Glomerular visceral epithelial cell (primary cell): ENCODE results near the gene IGFL1.
"Not testable (repeated sequence)": the region's sequence is repeated elsewhere in the genome, so short reads cannot be mapped to it uniquely, and the experiment has no call there.

Experiments used
- DNase-seq: peaks from one replicate; pipeline ENCODE4 v3.0.0-alpha.2; 2016; ENCODE audit errors: extremely low spot score

Gene IGFL1

GRCh38 chr19:46229442-46229841 lies at the start of gene IGFL1:
TSS of gene IGFL1 (plus strand) at chr19:46229742. CDS start at chr19:46229775, 33 bp downstream.
- no peak for DNase-seq

GRCh38 chr19:46180701-46181387 lies 48.7 kb upstream of the IGFL1 start:
- DNase-seq: peak; percentile 73

DNA sequence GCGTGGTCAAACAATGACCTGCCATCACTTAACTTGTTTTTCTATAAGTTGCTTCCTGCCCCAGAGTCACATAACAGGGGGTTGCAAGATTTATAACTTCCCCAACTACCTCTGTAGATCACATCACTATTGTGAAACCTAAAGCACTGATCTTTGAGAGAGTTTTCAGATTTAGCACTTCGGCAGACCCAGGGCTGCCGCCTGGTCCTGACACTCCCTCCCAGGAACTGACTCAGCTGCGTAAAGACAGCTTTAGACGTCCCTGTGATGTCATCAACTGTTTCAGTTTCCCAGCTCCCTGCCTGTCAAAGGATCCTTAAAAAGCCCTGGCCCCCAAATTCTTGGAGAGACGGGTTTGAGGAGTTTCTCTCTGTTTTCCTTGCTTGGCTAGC lies 48.2 kb upstream of the IGFL1 start:
- DNase-seq: peak; percentile 46

DNA sequence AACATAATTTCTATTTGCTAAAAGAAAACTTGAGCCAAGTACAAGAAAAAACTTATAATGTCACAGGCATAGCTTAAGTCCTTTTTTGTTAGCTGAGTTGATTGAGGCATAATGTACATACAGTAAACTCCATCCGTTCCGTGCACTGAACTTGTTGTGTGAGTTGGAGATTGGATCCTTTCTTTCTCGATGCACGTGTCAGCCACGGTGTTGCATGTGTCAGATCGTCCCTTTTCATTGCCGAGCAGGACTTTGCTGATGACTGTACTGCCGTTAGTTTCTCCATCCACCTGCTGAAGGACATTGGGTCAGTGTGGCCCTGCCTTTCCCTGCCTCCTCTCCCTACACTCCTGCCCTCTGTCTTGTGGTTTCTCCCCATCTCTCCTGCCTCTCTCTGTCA lies 47.1 kb upstream of the IGFL1 start:
- DNase-seq: no peak

GRCh38 chr19:46184775-46185710 lies 44.5 kb upstream of the IGFL1 start:
- DNase-seq: peak; percentile 61

DNA sequence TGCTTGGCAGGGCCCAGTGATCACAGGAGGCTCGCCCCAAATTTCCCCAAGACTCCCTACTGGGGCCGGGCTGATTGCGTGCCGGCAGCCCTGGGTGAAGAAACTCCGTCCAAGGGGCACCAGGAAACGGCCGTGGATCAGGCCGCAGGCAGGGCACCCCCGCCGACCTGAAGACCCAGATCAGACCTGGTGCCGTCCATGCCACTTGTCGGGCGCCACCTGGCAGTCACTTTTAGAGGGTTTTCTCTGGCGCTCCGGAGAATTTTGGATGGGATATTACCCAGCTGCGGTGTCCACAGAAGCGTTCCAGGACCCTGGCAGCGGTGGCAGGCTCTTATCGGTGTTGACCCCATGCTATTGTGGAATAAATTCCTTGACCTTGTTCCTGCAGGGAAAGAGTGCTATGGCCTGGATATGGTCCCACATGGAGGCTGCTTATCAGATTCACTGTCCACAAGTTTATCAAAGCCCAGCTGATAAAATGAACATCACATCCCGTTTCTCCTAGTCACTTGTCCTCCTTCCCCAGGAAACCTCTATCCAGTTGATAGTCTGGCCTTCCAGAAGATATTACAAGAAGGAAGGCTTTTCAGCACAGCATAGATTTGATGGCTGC lies 43.3 kb upstream of the IGFL1 start:
- DNase-seq: no peak

DNA sequence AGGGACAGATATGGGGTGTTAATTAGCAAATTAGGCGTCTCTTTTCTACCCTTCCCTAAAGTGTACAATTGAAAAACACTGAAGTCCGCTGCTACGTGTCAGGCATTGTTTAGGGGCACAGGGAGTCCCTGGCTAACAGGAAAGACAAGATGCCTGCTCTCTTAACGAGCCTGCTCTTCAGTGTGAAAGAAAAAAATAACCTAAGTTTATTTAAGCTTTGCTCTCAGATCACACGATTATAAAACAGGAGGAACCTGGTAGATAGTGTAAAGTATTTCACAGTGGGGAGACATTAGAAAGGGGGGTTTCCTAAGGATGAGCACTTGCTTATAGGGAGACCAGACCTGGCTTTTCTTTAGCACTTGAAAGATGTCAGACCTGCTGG lies 42.8 kb upstream of the IGFL1 start:
- DNase-seq: no peak

DNA sequence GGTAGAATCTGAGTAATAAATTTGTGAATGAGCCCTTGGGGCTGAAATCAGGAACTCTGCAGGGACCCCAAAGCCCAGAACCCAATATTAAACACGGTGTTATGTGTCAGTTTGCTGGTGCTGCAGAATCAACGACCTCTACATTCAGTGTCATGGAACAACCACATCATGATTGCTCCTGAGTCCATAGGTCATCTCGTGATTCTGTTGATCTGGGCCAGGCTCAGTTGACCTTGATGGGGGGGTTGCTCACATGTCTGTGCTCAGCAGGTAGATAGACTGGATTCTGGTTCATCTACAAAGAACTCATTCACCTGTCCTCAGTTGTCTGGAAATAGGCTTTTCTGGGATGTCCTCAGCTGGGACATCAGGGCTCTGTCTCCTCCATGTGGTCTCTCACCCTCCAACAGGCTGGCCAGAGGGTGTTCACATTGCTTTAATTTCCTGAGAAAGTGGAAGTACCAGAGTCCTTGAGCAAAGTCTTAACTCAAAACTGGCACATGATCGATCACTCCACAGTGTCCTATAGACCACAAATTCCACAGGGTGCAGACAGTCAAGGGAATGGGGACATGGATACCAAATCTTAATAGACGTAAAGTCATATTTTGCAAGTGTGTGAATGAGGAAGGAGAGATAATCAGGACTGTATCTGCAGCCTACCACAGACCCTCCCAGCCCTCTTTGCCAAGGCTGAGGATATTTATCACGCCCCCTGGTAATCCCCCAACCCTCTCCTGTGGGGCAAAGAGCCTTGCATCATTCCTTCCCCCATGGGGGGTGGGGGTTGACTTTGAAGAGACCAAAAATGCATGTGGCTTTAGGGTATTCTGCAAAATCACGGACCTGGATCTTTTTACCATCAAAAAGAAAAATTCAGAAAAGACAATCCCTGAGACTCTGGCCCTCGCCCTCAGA lies 39.3 kb upstream of the IGFL1 start:
- DNase-seq: no peak

GRCh38 chr19:46191356-46191755 lies 38.2 kb upstream of the IGFL1 start:
- no peak for DNase-seq

DNA sequence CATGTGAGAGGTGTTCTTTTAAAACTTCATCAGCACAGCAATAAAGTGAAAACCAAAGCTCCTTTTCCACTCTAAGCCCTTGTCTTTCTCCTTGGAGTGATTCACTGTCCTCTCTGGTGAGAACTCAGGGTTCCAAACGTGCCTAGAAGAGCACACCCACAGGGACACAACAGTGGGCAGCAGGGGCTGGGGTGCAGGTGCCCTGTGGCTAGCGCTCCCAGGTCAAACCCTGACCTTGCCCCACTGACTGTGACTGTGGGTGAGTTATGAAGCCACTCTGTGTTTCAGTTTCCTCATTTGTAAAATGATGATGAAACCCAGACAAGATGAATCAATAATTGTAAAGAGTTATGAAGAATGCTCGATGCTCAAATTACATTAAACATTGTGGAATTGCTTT lies 37.6 kb upstream of the IGFL1 start:
- no peak for DNase-seq

GRCh38 chr19:46192626-46192991 lies 36.9 kb upstream of the IGFL1 start:
- not testable (repeated sequence) for DNase-seq

GRCh38 chr19:46192992-46193650 lies 36.4 kb upstream of the IGFL1 start:
- DNase-seq: peak; percentile 69

- no peak for DNase-seq
Observed at GRCh38 chr19:46193678-46194077, 35.9 kb upstream of the IGFL1 start.

DNA sequence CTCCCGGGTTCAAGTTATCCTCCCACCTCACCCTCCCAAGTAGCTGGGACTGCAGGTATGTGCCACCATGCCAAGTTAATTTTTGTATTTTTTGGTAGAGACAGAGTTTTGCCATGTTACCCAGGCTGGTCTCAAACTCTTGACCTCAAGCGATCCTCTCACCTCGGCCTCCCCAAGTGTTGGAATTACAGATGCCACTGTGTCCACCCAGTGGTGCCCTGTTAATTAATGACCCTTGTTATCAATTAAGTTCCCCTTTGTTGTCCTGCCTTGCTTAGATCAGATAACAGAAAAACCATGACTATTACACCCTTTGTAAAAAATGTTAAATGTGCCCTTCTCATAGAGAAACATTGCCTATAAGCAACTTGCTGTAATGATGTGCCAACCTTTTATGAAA lies 34.4 kb upstream of the IGFL1 start:
- no peak for DNase-seq

DNA sequence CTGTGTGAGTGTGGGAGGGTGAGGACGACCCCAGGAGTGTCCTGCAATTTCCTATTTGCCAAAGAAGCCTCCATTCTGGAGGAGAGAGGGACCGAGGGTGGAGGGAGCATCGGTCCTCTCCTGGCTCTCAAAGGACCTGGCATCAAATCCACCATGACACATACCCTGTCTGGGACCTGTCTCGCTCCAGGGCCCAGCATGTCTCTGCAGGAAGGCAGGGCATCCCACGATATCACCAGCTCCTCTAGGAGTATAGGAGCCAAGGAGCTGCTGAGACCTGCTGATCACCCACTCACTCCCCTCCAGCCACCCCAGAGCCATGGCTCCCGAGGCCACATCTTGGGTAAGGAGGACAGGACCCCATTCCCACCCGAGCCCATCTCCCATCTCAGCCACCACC lies 33.6 kb upstream of the IGFL1 start:
- DNase-seq: not testable (repeated sequence)

DNA sequence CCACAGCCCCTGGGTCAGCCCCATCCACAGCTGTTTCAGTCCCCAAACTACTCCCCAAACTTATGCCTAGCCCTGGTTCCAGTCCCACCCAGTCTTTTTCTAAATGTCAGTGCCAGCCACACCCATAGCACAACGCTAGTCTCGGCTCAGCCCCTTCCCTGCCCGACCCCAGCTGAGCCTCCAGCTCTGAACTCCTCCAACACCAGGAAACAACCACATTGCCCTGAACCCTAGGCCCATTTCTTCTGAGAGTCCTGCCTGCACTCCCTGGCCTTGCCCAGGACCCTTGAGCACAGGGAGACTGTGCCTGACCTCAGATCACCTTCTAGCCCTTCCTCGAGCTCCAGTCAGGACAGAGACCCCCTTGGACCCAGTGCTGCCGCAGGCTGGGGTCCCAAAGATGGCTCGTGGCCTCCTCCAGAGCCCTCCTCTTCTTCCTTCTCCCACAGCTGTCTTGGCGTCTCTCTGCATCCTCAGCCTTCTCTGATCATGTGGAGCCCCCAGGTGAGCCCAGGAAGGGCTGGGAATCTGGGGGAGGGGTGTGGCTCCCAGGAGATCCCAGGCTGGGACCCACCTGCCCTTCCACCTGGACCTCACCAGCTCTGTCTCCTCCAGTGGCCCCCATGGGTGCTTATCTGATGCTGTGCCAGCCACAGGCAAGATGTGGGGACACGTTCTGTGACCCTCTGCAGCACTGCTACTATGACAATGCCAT lies 33.0 kb upstream of the IGFL1 start:
- no peak for DNase-seq

DNA sequence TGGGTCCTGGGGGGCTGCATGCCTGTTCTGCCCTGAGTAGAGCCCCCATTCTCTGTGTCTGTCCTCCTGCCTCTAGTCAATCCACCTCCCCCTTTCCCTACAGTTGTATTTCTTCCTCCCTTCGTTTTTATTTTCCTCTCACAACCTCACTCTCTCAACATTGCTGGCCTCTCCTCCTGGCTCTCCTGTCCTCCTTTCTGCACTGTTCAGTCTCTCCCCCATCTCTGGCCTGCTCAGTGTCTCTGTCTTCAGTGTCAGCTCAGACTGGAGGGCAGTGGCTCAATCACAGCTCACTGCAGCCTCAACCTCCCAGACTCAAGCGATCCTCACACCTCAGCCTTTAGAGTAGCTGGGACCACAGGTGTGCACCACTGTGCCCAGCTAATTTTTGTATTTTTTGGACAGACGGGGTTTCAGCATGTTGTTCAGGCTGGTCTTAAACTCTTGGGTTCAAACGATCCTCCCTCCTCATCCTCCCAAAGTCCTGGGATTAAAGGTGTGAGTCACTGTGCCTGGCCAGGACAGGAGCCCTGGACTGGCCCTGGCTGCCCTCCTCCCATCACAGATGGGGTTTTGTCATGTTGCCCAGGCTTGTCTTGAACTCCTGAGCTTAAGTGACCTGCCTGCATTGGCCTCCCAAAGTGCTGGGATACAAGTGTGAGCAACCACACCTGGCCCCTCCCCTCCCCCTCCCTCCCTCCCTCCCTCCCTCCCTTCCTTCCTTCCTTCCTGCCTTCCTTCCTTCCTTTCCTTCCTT lies 32.0 kb upstream of the IGFL1 start:
- peak; percentile 47 for DNase-seq

GRCh38 chr19:46198756-46199155 lies 30.8 kb upstream of the IGFL1 start:
- DNase-seq: peak; percentile 94

GRCh38 chr19:46201454-46202310 lies 27.9 kb upstream of the IGFL1 start:
- DNase-seq: peak; percentile 92
